Islet of Langerhans (tissue), 1 donor: ENCODE results near the gene ESRP2.
A peak's percentile ranks its signal among the peaks of the same experiment; 100 is the strongest.

Experiments
- FAIRE-seq: peaks from one replicate; lab custom pipeline; 2011; peaks lifted over from hg19 to GRCh38; lab: Jason Lieb, UNC

Gene ESRP2

DNA sequence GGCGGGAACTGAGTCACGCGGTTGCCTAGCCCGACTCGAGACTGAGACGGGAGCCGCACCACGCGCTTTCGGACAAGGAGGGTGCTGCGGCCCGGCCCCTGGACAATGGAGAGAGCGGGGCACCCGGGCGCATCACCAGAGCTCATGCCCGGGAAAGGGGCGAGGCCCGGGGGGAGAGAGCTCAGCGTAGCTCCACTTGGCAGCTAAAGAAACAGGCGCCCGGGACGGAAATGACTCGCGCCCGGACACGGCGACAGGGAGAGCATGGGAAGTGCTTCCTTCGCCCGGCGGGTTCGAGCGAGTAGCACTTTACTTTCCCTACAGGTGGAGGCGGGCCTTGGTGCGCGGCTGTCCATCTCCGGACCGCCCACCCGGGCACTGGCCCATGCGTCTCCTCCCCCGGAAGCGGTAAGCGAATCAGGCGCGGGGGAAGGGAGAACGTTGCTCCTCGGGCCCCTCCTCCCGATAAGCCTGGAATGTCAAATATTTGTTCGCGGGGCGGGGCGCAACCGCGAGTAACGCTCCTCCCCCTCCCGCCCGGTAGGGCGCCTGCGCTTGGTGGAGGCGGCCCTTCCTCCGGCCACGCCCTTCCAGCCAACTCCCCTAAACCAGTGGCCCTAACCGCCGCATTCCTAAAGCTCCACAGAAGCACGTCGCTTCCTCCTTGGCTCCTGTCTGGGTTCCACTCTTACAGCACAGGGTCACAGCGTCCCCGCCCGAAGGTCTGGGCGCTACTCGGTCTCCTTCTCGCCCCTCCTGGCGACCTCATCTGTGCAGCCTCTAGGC lies 1.5 kb upstream of the ESRP2 start:
- FAIRE-seq, result no peak

DNA sequence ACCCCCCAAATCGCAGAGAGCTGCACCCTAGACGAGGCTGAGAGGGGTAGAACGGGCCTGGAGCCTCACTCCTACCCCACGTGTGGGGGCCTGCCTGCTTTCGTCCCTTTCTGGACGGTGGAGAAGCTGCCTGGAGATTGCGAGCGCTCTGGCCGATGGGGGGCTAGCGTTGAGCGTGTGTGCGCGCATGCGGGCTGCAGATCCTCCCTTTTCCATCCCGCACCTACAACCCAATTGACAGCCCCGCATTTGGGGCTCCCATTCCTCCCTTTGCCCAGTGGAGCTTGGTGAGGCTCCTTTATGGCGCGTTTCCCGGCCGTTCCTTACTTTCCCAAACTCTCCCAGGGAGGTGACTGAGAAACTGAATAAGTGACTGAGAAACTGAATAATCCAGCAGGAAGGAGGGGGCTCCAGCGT lies 907 bp upstream of the ESRP2 start:
- no peak for FAIRE-seq

DNA sequence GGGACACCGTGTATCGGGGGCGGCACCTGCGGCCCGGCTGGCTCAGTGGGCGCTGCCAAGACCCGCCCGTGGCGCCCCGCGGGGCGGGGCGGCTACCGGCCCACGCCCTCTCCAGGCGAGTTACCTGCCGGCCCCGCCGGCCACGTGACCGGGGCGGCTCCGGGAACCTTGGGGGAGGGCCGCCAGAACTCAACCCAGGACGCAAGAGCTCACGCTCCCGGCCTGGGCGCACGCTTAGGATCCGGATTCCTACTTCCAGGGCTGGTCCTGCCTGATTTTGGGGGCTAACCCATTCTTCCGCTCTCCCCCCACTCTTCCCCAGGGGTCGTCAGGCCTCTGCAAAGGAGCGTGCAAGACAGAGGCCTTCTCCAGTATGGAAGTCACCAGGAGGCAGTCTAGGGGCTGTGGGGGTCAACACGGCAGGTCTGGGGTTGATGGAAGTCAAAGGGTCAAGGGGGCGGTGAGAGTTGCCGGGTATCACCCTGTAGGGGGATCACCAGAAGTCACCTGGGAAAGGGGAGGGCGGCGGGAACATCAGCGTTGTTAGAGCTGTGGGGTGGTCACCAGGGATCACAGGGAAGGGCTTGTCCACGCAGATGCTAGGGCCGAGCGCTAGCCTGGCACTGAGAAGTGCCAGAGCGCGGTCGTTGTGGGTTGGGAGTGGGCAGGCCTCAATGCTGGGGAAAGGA lies 354 bp upstream of the ESRP2 start:
- FAIRE-seq, result no peak

DNA sequence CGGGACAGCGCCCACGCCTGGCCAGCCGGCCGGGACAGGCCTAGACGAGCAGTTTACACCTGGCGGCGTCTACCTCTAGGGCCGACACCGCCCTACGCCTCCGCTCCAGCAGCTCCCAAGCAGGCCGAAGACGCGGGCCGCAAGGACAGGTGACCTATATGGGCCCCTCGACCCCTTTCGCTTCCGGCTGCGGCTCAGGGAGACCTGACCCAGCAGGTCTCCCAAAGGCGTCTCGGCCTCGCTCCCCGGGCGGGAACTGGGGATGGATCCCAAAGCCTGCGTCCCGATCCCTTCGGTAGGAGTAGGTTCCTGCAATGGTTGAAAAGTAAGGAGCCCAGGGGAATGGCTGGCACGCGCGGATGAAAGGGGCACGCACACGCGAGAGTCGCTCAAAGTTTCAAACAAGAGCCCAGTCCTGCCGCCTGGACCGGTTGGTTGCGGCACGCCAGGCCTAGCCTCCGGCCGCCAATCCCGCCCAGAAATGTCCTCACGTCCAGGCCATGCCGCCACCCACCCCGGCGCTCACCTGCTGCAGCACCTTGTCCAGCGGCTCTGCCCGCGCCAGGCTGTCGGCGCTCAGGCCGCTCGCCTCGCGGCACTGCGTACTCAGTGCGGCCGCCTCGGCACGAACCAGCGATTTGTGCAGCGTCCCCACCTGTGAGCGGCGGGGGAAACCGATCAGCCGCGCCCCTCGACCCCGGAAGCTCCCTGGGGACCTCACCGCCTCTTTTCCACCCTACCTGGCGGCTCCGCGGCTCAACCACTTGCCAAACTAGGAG lies 630 bp downstream of the ESRP2 start:
- no peak for FAIRE-seq

DNA sequence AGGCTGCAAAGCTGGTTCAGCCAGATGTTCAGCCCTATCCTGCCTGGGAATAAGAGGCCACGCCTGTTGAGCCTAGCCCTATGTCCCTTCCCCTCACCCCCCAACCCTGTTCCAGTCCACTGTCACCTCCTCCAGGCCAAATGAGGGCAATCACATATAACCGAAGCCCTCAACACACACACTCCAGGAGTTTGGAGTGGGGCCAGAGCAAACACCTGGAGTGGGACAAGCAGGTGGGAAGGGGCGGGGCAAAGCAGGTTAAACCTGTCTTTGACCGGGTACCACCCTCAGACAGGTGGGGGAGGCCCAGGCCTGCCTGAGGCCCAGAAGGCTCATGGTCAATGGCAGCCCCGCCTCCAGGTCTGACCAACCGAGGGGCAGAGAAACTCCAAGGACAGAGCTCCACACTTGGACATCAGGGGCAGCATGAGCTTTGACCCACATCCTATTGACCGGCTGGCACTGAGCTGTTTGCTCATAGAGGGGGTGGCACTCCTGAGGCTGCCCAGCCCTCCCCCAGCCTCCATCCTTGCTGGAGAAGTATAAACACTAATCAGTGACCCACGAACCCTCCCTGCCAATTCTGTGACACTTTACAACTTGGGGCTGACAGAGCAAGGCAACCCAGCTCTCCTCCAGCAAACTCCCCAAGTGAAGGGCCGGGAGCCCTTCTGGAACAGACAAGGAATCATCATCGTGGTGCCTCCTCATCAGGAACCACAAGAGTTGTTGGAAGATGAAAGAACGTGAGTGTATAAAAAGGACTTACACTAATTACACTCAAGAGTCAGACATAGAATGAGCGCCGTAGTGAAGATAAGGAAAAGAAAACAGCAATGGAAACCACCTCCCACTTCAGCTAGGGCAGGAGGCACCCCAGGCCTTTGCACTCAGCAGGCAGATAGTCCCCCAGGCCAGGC lies 1.5 kb downstream of the ESRP2 start:
- no peak for FAIRE-seq

DNA sequence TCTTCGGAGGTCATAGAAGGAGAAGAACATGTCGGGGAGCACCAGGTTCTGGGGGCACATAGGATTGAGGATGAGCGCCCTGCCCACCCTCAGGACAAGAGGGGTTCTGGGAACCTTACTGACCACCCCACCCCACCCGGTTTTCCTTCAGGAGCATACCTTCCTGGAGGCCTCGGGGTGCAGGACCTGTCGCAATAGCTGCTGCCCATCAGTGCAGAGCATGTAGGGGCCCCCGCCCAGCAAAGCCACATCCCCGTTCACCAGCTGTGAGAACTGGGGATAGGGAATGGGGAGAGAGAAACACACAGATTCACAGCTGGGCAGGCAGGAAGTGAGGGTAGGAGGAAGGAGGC lies 2.1 kb downstream of the ESRP2 start:
- no peak for FAIRE-seq

DNA sequence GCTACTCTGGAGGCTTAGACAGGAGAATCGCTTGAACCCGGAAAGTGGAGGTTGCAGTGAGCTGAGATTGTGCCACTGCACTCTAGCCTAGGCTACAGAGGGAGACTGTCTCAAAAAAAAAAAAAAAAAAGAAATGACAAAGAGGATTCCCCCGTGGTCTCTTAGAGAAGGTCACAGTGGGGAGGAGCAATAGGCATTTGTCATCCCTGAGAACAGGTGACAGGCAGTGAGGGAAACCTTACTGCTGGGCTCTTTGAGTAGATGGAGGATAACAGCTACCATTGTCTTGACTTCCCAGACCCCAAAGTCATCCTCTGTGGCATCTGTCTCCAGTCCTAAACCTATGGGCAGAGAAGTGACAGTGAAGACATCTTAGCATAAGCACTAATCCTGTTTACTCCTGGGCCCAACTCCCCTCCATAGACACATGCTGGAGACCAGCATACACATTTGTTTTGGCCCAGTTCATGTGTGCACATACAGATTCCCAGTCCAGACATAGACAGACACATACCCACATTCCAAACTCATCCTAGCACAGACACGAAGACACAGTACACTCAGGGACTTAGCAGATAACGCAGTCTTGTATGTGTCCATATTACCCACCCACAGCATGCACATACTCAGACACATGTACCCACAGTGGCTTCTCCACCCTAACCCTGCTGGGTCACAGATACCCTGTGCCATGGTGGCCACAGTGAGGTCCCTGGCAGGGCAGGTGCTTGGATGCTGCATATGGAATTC lies 2.7 kb downstream of the ESRP2 start:
- FAIRE-seq, result no peak

DNA sequence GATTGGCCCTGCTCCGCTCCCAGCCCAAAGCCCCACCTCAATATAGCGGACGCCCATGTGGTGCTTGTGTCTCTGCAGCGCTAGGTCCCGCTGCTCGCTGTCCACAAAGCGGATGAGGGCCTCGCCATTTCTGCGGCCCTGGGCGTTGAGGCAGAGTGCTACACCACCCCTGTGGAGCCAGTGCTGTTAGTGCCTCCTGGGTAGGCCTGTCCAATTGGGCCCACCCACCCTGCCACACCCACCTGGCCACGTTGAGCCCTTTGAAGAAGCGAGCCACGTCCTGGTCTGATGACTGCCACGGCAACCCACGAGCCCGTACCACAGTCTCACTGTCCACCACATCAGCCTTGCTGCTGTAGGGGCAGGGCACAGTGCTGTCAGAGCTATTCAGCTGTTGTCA lies 3.6 kb downstream of the ESRP2 start:
- no peak for FAIRE-seq

DNA sequence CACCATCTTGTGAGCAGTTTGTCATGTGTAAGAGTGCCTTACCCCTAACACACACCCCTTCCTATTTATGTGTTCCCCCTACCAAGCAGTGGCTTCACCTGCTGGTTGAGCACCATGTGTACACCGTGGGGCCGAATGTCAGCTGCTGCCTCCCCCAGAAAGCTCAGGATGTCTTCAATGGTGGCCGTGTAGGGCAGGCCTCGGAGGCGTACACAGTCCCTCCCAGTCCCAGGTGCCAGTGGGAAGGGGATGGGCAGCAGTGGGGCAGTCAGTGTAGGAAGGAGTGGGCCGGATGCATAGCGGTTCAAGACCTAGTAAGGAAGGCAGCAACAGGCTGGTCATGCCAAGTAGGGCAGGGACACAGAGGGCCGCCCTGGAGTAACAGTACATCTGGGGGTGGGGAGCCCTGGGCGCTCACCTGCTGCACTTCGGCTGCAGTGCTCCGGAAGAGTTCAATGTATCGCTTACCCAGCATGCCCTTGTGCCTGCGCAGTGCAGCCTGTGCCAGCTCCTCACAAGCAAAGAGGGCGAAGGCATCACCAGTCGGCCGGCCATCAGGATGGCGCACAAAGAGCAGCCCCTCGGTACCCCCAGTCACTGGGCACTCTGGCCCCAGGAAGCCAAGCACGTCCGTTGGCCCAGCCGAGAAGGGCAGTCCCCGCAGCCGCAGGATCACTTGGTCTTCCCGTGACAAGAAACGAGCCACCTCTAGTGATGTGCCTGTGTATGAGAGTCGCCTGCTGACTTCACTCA lies 4.4 kb downstream of the ESRP2 start:
- FAIRE-seq, result no peak

DNA sequence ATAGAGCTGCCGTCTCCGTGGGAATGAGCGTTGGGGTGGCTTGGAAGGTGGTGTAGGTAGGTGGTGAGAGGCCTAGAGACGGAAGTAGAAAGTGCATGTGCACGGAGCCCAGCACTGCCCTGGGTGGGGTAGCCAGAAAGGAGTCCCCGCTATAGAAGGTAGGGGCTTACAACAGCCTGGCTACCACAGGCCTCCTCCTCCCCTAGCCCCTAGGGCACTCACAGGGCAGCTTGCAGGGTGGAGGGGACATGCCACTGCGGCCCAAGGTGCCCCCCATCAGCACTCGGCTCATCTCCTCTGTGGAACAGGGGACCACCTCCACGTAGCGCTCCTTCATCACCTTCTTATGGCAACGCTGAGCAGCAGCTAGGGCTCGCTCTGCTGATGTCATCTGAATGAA lies 5.0 kb downstream of the ESRP2 start:
- FAIRE-seq, result no peak

DNA sequence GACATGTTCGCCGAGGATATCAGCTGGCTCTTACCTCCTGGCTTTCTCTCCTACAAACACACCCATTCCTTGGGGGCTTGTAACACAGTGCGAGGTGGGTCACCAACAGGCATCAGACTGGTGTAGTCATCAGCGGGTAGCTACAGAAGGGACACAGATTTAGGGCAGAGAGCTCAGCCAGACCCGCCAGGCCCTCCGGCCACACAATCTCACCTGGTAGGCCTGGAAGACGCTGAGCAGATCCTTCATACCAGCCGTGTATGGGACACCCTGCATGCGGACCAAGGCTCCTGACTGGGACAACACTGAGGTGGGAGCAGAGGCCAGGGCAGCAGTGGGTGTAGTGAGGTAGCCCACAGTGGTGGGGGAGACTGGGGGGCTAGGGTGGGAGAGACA lies 5.8 kb downstream of the ESRP2 start:
- no peak for FAIRE-seq

DNA sequence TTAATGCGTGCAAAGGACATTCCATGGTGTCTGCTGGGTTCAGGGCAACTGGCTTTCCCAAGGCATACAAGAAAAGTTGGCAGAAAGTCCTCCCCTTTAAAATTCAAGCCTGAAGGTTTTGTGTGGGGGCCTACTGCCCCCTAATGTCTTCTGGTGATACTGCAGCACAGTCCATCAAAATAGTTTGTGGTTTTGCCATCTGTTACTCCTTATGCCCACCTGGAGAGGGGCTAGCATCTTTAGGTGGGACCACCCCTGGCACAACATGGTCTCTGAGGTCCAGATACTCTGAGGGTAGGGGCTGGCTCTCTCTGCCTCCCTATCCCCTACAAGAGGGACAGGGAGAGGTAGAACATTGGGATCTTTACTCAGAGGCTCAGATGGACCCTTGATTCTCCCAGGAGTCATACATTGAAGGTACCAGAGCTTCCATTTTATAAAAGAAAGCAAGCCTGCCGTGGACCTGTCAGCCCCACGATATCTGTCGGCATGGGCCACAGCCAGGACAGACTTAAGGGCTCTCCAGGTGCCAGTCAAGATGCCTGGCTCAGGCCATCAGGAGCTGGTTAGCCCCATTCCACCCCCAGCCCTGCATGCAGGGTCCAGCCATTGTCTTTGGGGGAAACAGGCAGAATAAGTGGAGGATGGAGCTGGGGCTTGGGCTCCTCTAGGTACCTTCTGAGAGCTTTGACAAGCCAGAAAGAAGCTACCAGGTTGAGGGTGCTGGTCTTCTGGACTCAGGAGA lies 6.3 kb downstream of the ESRP2 start:
- FAIRE-seq, result peak; percentile 78

DNA sequence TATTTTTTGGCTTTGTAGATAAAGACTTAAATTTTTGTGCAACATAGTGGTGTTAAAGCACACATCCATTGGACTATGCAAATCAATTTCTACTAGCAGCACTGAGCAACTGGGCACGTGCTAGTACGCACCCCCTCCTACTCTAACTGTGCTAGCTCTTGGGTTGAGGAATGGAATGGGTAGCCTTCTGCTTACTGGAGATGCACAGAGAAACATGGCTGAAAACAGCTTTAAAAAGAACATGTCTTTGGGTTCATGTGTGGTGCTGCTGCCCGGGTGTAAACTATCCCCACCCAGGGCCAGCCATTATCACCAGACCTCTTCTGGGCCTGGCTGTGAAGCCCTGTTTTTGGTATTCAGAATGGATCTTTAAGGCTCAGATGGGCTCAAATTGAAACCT lies 7.3 kb downstream of the ESRP2 start:
- no peak for FAIRE-seq

DNA sequence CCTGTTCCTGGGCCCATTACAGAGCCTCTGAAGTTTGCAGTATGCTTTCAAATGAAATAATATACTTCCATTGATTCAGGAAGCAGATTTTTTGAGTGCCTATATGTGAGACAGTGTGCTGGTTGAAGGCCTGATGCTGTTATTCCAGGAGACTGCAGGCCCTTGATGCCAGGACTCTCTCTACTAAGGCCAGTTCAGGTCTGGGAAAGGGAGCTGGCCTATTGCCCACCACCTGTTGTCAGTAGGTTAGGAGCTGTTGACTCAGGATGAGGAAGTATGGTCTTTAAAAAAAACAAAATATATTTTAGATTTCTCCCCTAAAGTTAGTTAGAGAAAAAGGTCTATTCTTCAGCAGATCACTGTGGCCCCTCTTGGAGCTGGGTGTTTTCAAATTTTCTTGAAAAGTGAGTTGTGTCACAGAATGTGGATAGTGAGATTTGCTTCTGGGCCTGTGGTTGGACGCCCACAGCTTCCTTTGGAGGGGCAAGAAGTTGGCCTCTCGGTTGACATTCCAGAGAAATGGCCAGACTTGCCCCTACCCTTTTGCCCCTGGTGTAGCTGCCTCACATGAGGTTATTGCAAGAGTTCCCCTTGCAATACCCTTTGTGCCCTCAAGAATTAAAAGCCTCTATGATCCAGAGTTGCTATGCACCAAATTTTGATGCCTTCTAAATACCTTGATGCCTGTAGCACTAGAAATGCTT lies 7.9 kb downstream of the ESRP2 start:
- no peak for FAIRE-seq

DNA sequence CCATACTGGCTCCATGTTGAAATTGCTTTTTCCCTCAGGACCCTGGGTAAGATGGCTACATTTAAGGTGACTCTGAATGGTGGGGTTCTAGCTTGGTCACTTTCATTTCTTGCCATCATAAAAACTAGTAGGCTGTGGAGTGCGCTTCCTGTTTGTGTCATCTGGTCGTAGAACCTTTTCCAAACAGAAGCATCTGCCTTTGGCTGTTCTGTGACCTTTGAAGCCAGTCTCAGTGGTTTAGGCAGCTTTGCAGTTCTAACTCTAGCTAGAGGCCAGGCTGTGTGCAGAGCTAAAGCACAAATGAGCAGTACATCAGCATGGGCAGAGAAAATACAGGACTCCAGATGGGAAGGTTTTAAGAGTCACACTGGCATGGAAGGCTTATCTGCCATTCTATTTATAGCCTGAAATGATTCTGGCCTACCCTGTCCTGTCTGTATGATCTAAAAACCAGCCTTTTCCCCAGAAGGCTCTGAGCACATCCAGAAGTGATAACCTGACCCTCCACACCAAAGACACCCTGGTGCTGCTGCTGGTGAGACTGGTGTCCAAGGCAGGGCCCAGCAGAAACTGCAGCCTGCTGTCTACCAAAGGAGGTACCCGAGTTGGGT lies 8.6 kb downstream of the ESRP2 start:
- no peak for FAIRE-seq

DNA sequence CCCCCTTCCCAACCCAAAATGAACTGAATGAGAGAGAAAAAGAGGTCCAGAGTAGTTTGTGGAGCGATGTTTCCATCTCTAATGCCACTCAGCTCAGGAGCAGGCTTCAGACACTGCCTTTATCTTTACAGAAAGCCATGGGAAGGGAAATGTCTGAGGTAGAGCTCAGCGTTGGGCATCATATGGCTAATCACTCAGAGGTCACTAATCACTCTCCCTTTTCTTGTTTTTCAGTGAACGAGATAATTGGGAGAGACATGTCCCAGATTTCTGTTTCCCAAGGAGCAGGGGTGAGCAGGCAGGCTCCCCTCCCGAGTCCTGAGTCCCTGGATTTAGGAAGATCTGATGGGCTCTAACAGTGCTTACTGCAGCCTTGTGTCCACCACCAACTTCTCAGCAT lies 9.8 kb downstream of the ESRP2 start:
- FAIRE-seq, result no peak

DNA sequence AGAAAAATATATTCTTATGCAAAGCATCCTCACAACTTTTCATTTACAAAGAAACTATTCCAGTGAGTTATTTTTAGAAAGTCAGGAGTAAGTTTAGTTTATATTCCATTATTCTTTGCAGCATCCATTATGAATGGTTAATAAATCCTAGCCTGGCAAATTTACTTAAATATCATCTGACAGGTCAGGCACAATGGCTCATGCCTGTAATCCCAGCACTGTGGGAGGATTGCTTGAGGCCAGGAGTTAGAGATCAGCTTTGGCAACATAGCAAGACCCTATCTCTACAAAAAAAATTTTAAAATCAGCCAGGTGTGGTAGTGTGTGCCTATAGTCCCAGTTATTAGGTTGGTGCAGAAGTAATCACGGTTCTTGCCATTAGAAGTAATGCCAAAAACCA lies 12.9 kb downstream of the ESRP2 start:
- FAIRE-seq, result no peak

DNA sequence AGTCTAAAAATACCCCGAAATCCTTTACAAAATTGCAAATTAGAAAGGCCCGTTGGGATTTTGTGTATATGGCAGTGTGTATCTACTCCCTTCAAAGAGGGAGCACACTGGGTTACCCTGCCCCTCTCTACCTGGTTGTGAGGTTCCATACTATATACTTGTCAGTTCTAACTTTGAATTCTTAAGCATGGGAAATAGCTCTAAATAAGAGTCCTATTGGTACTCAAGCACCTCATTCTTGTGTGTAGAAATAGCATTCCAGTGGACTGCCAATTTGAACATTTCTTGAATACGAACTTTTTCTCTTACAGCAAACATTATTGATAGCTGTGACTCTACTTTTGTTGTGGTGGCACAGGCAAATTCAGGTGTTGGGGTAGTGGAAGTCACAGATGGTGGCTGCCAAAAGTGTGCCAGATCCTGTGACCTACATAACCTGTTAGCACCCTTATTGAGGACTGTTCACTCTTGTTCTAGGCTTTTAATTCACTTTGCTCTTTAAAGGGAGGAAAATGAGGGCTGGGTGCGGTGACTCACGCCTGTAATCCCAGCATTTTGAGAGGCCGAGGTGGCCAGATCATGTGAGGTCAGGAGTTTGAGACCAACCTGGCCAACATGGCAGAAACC lies 16.1 kb downstream of the ESRP2 start:
- FAIRE-seq, result no peak

DNA sequence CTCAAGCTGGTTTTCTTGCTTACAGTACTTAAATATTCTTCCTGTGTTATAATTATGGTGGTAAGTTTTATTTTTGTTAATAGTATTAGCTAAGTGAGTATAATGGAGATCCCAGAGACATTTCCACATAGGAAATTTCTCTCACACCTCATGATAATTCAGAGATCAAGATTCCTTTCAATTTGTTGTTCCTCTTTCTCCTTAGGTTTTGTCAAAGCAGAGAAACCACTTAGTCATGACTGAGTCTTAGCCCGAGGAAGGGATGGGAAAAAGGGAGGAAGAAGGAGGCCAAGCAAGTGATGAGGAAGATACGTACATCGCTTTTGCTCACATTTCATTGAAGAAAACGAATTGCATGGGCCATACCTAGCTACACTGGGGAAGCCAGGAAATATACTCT lies 18.4 kb downstream of the ESRP2 start:
- no peak for FAIRE-seq
